HFFc6 (cell line): ENCODE results near the gene MRPS26. TPM values are rescaled to one million over a fixed set of nuclear protein-coding genes. Genes with fewer than 3 reads are reported as not detected.

Source experiments
- DNase-seq: peaks from one replicate; pipeline ENCODE4 v3.0.0-alpha.2; 2018
- H3K27ac Mint-ChIP-seq: 2 replicates; pipeline ENCODE4 v1.8.0; 2020; ENCODE audit warnings: mild to moderate bottlenecking, mixed read lengths
- H3K27me3 Mint-ChIP-seq: 2 replicates; pipeline ENCODE4 v1.8.0; 2021; ENCODE audit warnings: mild to moderate bottlenecking, moderate library complexity, mixed read lengths; ENCODE audit not compliant: insufficient read depth
- H3K36me3 Mint-ChIP-seq: 2 replicates; pipeline ENCODE4 v1.8.0; 2021; ENCODE audit warnings: low read depth, mixed read lengths
- H3K4me1 Mint-ChIP-seq: 2 replicates; pipeline ENCODE4 v1.8.0; 2020; ENCODE audit warnings: low read depth, mixed read lengths
- H3K4me3 Mint-ChIP-seq: 2 replicates; pipeline ENCODE4 v1.8.0; 2020; ENCODE audit warnings: mild to moderate bottlenecking, moderate library complexity, mixed read lengths
- H3K9me3 Mint-ChIP-seq: 2 replicates; pipeline ENCODE4 v1.8.0; 2020; ENCODE audit warnings: mild to moderate bottlenecking, mixed read lengths
- CTCF ChIP-seq: fragments of 200-600 bp; sonication (generic); IDR thresholded peaks from 2 replicates; pipeline ENCODE4 v1.5.0; 2021; ENCODE audit warnings: antibody characterized with exemption, mild to moderate bottlenecking
- total RNA-seq, 6 experiments: library from RNA; stranded (reverse); fragmentation: NEBNext Ultra II Directional; extraction: Animal tissue kit (Norgen Biotek cat#: 25700); gene quantifications; 2 replicates in 1 of 6; 3 replicates in 5 of 6; pipeline ENCODE4 v1.2.3, GENCODE V29; 2021

Gene MRPS26
- total RNA-seq, 6 experiments from 2014 or later, result 31.7 to 46.8 (median 36.0) TPM

GRCh38 chr20:3085571-3086072 is 39.8 kb downstream of the MRPS26 start:
- H3K27ac Mint-ChIP-seq, result no peak overlapping the region
- no peaks in the 10 kb centered on the region for H3K36me3 Mint-ChIP-seq
- no peak for TF ChIP-seq CTCF
- H3K9me3 Mint-ChIP-seq, result no peaks in the 10 kb centered on the region
- no peak overlapping the region for H3K4me3 Mint-ChIP-seq
- peaks cover 5% of the 10 kb centered on the region; the same call in 1 of the 2 replicates for H3K4me1 Mint-ChIP-seq
- no peak for DNase-seq
- peaks cover 44% of the 10 kb centered on the region for H3K27me3 Mint-ChIP-seq

GRCh38 chr20:3088031-3088430 is 42.2 kb downstream of the MRPS26 start:
- H3K36me3 Mint-ChIP-seq, result no peaks in the 10 kb centered on the region
- TF ChIP-seq CTCF, result no peak
- peaks cover 37% of the 10 kb centered on the region for H3K27me3 Mint-ChIP-seq
- no peak for DNase-seq
- peaks cover 5% of the 10 kb centered on the region; the same call in 1 of the 2 replicates for H3K4me1 Mint-ChIP-seq
- H3K4me3 Mint-ChIP-seq, result no peak overlapping the region
- H3K27ac Mint-ChIP-seq, result no peak overlapping the region
- H3K9me3 Mint-ChIP-seq, result no peaks in the 10 kb centered on the region

- H3K27me3 Mint-ChIP-seq, result peaks cover 29% of the 10 kb centered on the region
- no peaks in the 10 kb centered on the region for H3K36me3 Mint-ChIP-seq
- H3K4me3 Mint-ChIP-seq, result no peak overlapping the region
- no peak overlapping the region for H3K27ac Mint-ChIP-seq
- no peak for TF ChIP-seq CTCF
- H3K4me1 Mint-ChIP-seq, result peaks cover 5% of the 10 kb centered on the region; the same call in 1 of the 2 replicates
- DNase-seq, result no peak
- H3K9me3 Mint-ChIP-seq, result no peaks in the 10 kb centered on the region
Measured at GRCh38 chr20:3090565-3090964, 44.7 kb downstream of the MRPS26 start.

- H3K36me3 Mint-ChIP-seq, result no peaks in the 10 kb centered on the region
- H3K4me1 Mint-ChIP-seq, result peaks cover 5% of the 10 kb centered on the region; the same call in 1 of the 2 replicates
- H3K4me3 Mint-ChIP-seq, result peak overlapping the region; percentile 74
- no peak overlapping the region for H3K27ac Mint-ChIP-seq
- no peak for DNase-seq
- peaks cover 32% of the 10 kb centered on the region for H3K27me3 Mint-ChIP-seq
- no peaks in the 10 kb centered on the region for H3K9me3 Mint-ChIP-seq
- no peak for TF ChIP-seq CTCF
Measured at GRCh38 chr20:3092611-3093379, 46.9 kb downstream of the MRPS26 start.

- no peak overlapping the region for H3K27ac Mint-ChIP-seq
- no peak for TF ChIP-seq CTCF
- no peaks in the 10 kb centered on the region for H3K36me3 Mint-ChIP-seq
- H3K9me3 Mint-ChIP-seq, result no peaks in the 10 kb centered on the region
- peaks cover 5% of the 10 kb centered on the region; the same call in 1 of the 2 replicates for H3K4me1 Mint-ChIP-seq
- no peak overlapping the region for H3K4me3 Mint-ChIP-seq
- DNase-seq, result no peak
- peaks cover 26% of the 10 kb centered on the region for H3K27me3 Mint-ChIP-seq
Measured at GRCh38 chr20:3093861-3094361, 48.1 kb downstream of the MRPS26 start.
